IMR-90 (cell line): ENCODE measurements around the gene ZNF208. TPM values are rescaled to one million over a fixed set of nuclear protein-coding genes. Genes with fewer than 3 reads are reported as not detected.

Experiments used
- ATAC-seq: fragments of 200-7000 bp; cut with Tn5 transposase; 2 replicates; pipeline ENCODE4 v1.9.1; 2020; ENCODE audit warnings: low read depth, mild to moderate bottlenecking, moderate library complexity
- BruUV-seq: library from RNA; stranded (reverse); fragments of 400-500 nt; replicated peaks from 2 replicates; lab custom pipeline; 2021; lab: Mats Ljungman, UMichigan
- CTCF ChIA-PET: fragments of 300-600 bp; formaldehyde crosslinking; extraction: SDS; loops from one replicate; lab custom pipeline; 2021; ENCODE audit warnings: antibody characterized with exemption; lab: Yijun Ruan, JAX
- POLR2A ChIA-PET: fragments of 300-600 bp; sonication (Branson Sonifier 250); formaldehyde crosslinking; loops from one replicate; lab custom pipeline; 2022; ENCODE audit warnings: antibody characterized with exemption; ENCODE audit not compliant: unreplicated experiment; lab: Charles Lee
- DNase-seq: peaks from one replicate; pipeline ENCODE4 v3.0.0; 2013
- H2AFZ ChIP-seq: replicated peaks from 2 replicates; pipeline ENCODE3; 2013; ENCODE audit warnings: low read length, mild to moderate bottlenecking; ENCODE audit not compliant: poor library complexity
- H2AK5ac ChIP-seq: 2 replicates; pipeline ENCODE4 v1.6.1; 2013; ENCODE audit warnings: low read depth, low read length, inconsistent platforms
- H2AK9ac ChIP-seq: replicated peaks from 2 replicates; pipeline ENCODE3; 2013; ENCODE audit warnings: mild to moderate bottlenecking, low read depth, low read length, moderate library complexity; ENCODE audit not compliant: poor library complexity
- H2BK120ac ChIP-seq: 2 replicates; pipeline ENCODE4 v1.6.1; 2013; ENCODE audit warnings: low read depth, low read length, inconsistent platforms
- H2BK15ac ChIP-seq: 3 replicates; pipeline ENCODE4 v1.6.1; 2013; ENCODE audit warnings: low read depth, low read length, inconsistent platforms
- H2BK20ac ChIP-seq: 2 replicates; pipeline ENCODE4 v1.6.1; 2013; ENCODE audit warnings: low read depth, mild to moderate bottlenecking, inconsistent platforms, low read length, moderate library complexity
- H2BK5ac ChIP-seq: 2 replicates; pipeline ENCODE4 v1.6.1; 2013; ENCODE audit warnings: mild to moderate bottlenecking, low read depth, low read length, inconsistent platforms; ENCODE audit not compliant: poor library complexity, severe bottlenecking
- H3K14ac ChIP-seq: replicated peaks from 2 replicates; pipeline ENCODE4 v1.6.1; 2013; ENCODE audit warnings: low read depth, low read length, inconsistent platforms
- H3K18ac ChIP-seq: 2 replicates; pipeline ENCODE4 v1.6.1; 2013; ENCODE audit warnings: low read depth, low read length, control low read depth
- H3K23ac ChIP-seq: 2 replicates; pipeline ENCODE4 v1.6.1; 2013; ENCODE audit warnings: low read depth, low read length, inconsistent platforms
- H3K27ac ChIP-seq: 2 replicates; pipeline ENCODE4 v1.5.1; 2013; ENCODE audit warnings: mild to moderate bottlenecking, control low read depth, low read length; ENCODE audit not compliant: insufficient read depth
- H3K27me3 ChIP-seq: 2 replicates; pipeline ENCODE4 v1.6.1; 2013; ENCODE audit warnings: low read length; ENCODE audit not compliant: control insufficient read depth, insufficient read depth
- H3K36me3 ChIP-seq: 2 replicates; pipeline ENCODE4 v1.6.1; 2013; ENCODE audit warnings: low read length, mixed read lengths; ENCODE audit not compliant: control insufficient read depth, insufficient read depth
- H3K4ac ChIP-seq: 2 replicates; pipeline ENCODE4 v1.6.1; 2013; ENCODE audit warnings: low read depth, low read length, inconsistent platforms
- H3K4me1 ChIP-seq: 2 replicates; pipeline ENCODE4 v1.6.1; 2013; ENCODE audit warnings: low read length, mixed read lengths; ENCODE audit not compliant: control insufficient read depth, insufficient read depth
- H3K4me2 ChIP-seq: 2 replicates; pipeline ENCODE4 v1.6.1; 2013; ENCODE audit warnings: low read depth, mild to moderate bottlenecking, control low read depth, low read length, moderate library complexity
- H3K4me3 ChIP-seq: 2 replicates; pipeline ENCODE4 v1.5.1; 2013; ENCODE audit warnings: low read depth, mild to moderate bottlenecking, control low read depth, low read length, moderate library complexity; ENCODE audit not compliant: insufficient read depth
- H3K56ac ChIP-seq: 2 replicates; pipeline ENCODE4 v1.6.1; 2013; ENCODE audit warnings: low read length, inconsistent platforms; ENCODE audit not compliant: insufficient read depth; ENCODE audit errors: extremely low read depth
- H3K79me1 ChIP-seq, 2 experiments: 2 replicates each; pipeline ENCODE4 v1.6.1; 2013; ENCODE audit warnings: low read length in 2 of 2, inconsistent platforms in 1 of 2, low read depth in 1 of 2
- H3K9ac ChIP-seq: 2 replicates; pipeline ENCODE4 v1.6.1; 2013; ENCODE audit warnings: low read depth, low read length, control low read depth
- H3K9me1 ChIP-seq: 2 replicates; pipeline ENCODE4 v1.6.1; 2013; ENCODE audit warnings: low read length, inconsistent platforms; ENCODE audit not compliant: insufficient read depth
- H3K9me3 ChIP-seq: 2 replicates; pipeline ENCODE4 v1.6.1; 2013; ENCODE audit warnings: low read length; ENCODE audit not compliant: control insufficient read depth, insufficient read depth
- H4K20me1 ChIP-seq: 2 replicates; pipeline ENCODE4 v1.6.1; 2013; ENCODE audit warnings: low read length, inconsistent platforms; ENCODE audit not compliant: insufficient read depth
- H4K5ac ChIP-seq: 2 replicates; pipeline ENCODE4 v1.6.1; 2013; ENCODE audit warnings: mild to moderate bottlenecking, low read depth, low read length, control low read depth
- H4K8ac ChIP-seq, 2 experiments: 2 replicates each; pipeline ENCODE4 v1.6.1; 2013; ENCODE audit warnings: low read depth in 2 of 2, low read length in 2 of 2, control low read depth in 1 of 2, inconsistent platforms in 1 of 2
- H4K91ac ChIP-seq: 2 replicates; pipeline ENCODE4 v1.6.1; 2013; ENCODE audit warnings: low read depth, low read length, inconsistent platforms; ENCODE audit not compliant: insufficient read depth
- BHLHE40 ChIP-seq: fragments of 150-350 bp; IDR thresholded peaks from 2 replicates; pipeline ENCODE4 v1.6.1; 2016; ENCODE audit warnings: mild to moderate bottlenecking, low read depth, low read length
- MAFK ChIP-seq: IDR thresholded peaks from 2 replicates; pipeline ENCODE4 v1.6.1; 2012; ENCODE audit warnings: low read depth, low read length, improper control_type of control experiment
- MAZ ChIP-seq: IDR thresholded peaks from 2 replicates; pipeline ENCODE4 v1.6.1; 2012; ENCODE audit warnings: low read depth, mild to moderate bottlenecking, low read length, improper control_type of control experiment, moderate library complexity, borderline replicate concordance
- RAD21 ChIP-seq: IDR thresholded peaks from 2 replicates; pipeline ENCODE4 v1.6.1; 2012; ENCODE audit warnings: low read length, improper control_type of control experiment
- RFX5 ChIP-seq: IDR thresholded peaks from 2 replicates; pipeline ENCODE4 v1.8.0; 2012; ENCODE audit warnings: low read depth, mild to moderate bottlenecking, low read length, moderate library complexity
- SMC3 ChIP-seq: fragments of 150-350 bp; IDR thresholded peaks from 2 replicates; pipeline ENCODE4 v1.6.1; 2016; ENCODE audit warnings: low read depth, mild to moderate bottlenecking, antibody characterized with exemption, low read length, moderate library complexity
- WGBS, 2 experiments: methylation state at CpG; one replicate each; pipeline versions ENCODE4 v1.1.5 to v1.1.7; 2013; ENCODE audit warnings: missing lambda C conversion rate in 2 of 2; ENCODE audit not compliant: insufficient read length in 1 of 2; ENCODE audit errors: extremely low coverage in 2 of 2; 5-methylcytosine and 5-hydroxymethylcytosine counted together
- dilution Hi-C: fragments of 300-500 bp; cut with HindIII; formaldehyde crosslinking; loops from one replicate; pipeline ENCODE4 v1.14.3; 2018; ENCODE audit warnings: low sequenced_read_pairs; ENCODE audit not compliant: unreplicated experiment
- in situ Hi-C: fragments of 300-500 bp; cut with MboI; formaldehyde crosslinking; loops from 3 replicates; pipeline ENCODE4 v1.14.3; 2019; ENCODE audit warnings: low sequenced_read_pairs, inconsistent platforms, mixed read lengths
- intact Hi-C: fragments of 100-400 bp; cut with micrococcal nuclease; formaldehyde crosslinking; loops from 2 replicates; pipeline ENCODE4 v1.10.0; 2022
- polyA plus RNA-seq, 3 experiments: library from polyadenylated mRNA; depleted of rRNA; stranded (reverse); fragments of >200 nt; gene quantifications; 2 replicates each; pipeline ENCODE4 v1.2.3, GENCODE V29; 2012; ENCODE audit warnings: low replicate concordance in 1 of 3
- total RNA-seq: library from RNA; depleted of rRNA; stranded (reverse); fragments of >200 nt; gene quantifications from 2 replicates; pipeline ENCODE4 v1.2.3, GENCODE V29; 2012
- TF ChIP-seq, protein P1 (sequence below): fragments of 150-350 bp; IDR thresholded peaks from 2 replicates; pipeline ENCODE4 v1.6.1; 2017; ENCODE audit warnings: mild to moderate bottlenecking, antibody characterized with exemption, low read length, low read depth

ZNF208 gene
- total and polyA plus RNA-seq, 2 of the 4 experiments (the other 2 are of a cell fraction), result not detected

GRCh38 chr19:21912654-21913053, 98.1 kb downstream of the ZNF208 start:
- no peak overlapping the region for H3K9ac ChIP-seq
- H2BK120ac ChIP-seq, result no peak overlapping the region
- H3K23ac ChIP-seq, result no peak overlapping the region
- no peaks in the 10 kb centered on the region for H3K79me1 ChIP-seq
- H3K4me3 ChIP-seq, result no peak overlapping the region
- no peak overlapping the region for H2BK15ac ChIP-seq
- H2BK5ac ChIP-seq, result no peak overlapping the region
- dilution Hi-C loops, result no loop called here
- no peak overlapping the region for H3K18ac ChIP-seq
- H3K36me3 ChIP-seq, result no peaks in the 10 kb centered on the region
- WGBS, 2 experiments, result no CpG with 5 or more reads among the region's 2 CpGs
- no peak overlapping the region for H2AK5ac ChIP-seq
- no peak for TF ChIP-seq SMC3
- no peak for TF ChIP-seq BHLHE40
- no peak for TF ChIP-seq MAFK
- TF ChIP-seq, protein P1, sequence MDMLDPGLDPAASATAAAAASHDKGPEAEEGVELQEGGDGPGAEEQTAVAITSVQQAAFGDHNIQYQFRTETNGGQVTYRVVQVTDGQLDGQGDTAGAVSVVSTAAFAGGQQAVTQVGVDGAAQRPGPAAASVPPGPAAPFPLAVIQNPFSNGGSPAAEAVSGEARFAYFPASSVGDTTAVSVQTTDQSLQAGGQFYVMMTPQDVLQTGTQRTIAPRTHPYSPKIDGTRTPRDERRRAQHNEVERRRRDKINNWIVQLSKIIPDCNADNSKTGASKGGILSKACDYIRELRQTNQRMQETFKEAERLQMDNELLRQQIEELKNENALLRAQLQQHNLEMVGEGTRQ, result no peak
- TF ChIP-seq RFX5, result no peak
- no peak for TF ChIP-seq MAZ
- no peak for TF ChIP-seq RAD21
- BruUV-seq, result no TSS peak
- in situ Hi-C loops, result no loop called here
- no peak overlapping the region for H4K91ac ChIP-seq
- no peak overlapping the region for H4K5ac ChIP-seq
- no peak overlapping the region for H2AFZ ChIP-seq
- peaks cover 34% of the 10 kb centered on the region for H3K9me3 ChIP-seq
- intact Hi-C loops, result no loop called here
- H2BK20ac ChIP-seq, result no peak overlapping the region
- no peak overlapping the region for H4K8ac ChIP-seq
- no peak overlapping the region for H2AK9ac ChIP-seq
- ATAC-seq (no peak), DNase-seq (no peak)
- ChIA-PET CTCF (no interaction called here), POLR2A (no interaction called here)
- H3K4me1 ChIP-seq, result no peaks in the 10 kb centered on the region
- H3K4me2 ChIP-seq, result no peak overlapping the region
- no peak overlapping the region for H3K56ac ChIP-seq
- H3K27me3 ChIP-seq, result no peaks in the 10 kb centered on the region
- H3K14ac ChIP-seq, result no peak overlapping the region
- H4K20me1 ChIP-seq, result no peaks in the 10 kb centered on the region
- no peak overlapping the region for H3K27ac ChIP-seq
- no peaks in the 10 kb centered on the region for H3K9me1 ChIP-seq
- no peak overlapping the region for H3K4ac ChIP-seq
